Activated CD4-positive, alpha-beta memory T cell treated with anti-CD3 and anti-CD28 coated beads for 36 hours (primary cell): Measurements from ENCODE around the gene JAZF1. TPM values are rescaled to one million over a fixed set of nuclear protein-coding genes. Genes with fewer than 3 reads are reported as not detected.

Experiments used
- CTCF ChIA-PET: fragments of 350-600 bp; sonication (Branson Sonifier 250); formaldehyde crosslinking; loops from one replicate; lab custom pipeline; 2021; ENCODE audit warnings: antibody characterized with exemption, inconsistent platforms; lab: Charles Lee
- POLR2A ChIA-PET: fragments of 350-600 bp; sonication (Branson Sonifier 250); formaldehyde crosslinking; loops from one replicate; lab custom pipeline; 2021; ENCODE audit warnings: antibody characterized with exemption; lab: Charles Lee
- DNase-seq: peaks from one replicate; pipeline ENCODE4 v3.0.0-alpha.2; 2020
- H3K27ac Mint-ChIP-seq: one replicate; pipeline ENCODE4 v1.8.0; 2021; ENCODE audit warnings: mixed read lengths
- H3K27me3 Mint-ChIP-seq: one replicate; pipeline ENCODE4 v1.8.0; 2021; ENCODE audit warnings: mixed read lengths
- H3K36me3 Mint-ChIP-seq: one replicate; pipeline ENCODE4 v1.8.0; 2021; ENCODE audit warnings: mixed read lengths
- H3K4me1 Mint-ChIP-seq: one replicate; pipeline ENCODE4 v1.8.0; 2021; ENCODE audit warnings: low read depth, mixed read lengths
- H3K4me3 Mint-ChIP-seq: one replicate; pipeline ENCODE4 v1.8.0; 2021; ENCODE audit warnings: mild to moderate bottlenecking, mixed read lengths
- H3K9me3 Mint-ChIP-seq: one replicate; pipeline ENCODE4 v1.8.0; 2021; ENCODE audit warnings: mixed read lengths
- intact Hi-C: fragments of 100-400 bp; cut with micrococcal nuclease; formaldehyde crosslinking; loops from one replicate; pipeline ENCODE4 v1.15.1; 2023
- total RNA-seq, 2 experiments: library from RNA; stranded (reverse); gene quantifications; one replicate each; pipeline ENCODE4 v1.2.3, GENCODE V29; 2021

The JAZF1 gene
- total RNA-seq, 2 experiments from 2014 or later: 3.8 to 4.3 TPM

GRCh38 chr7:27784399-27785053, 396.1 kb downstream of the JAZF1 start:
- Mint-ChIP-seq H3K9me3 (no peaks in the 10 kb centered on the region), H3K36me3 (peaks cover 25% of the 10 kb centered on the region), H3K4me1 (peaks cover 33% of the 10 kb centered on the region), H3K27ac (no peak overlapping the region), H3K27me3 (no peaks in the 10 kb centered on the region), H3K4me3 (no peak overlapping the region)
- ChIA-PET CTCF (interaction anchor here (0.6 to 1.6 kb wide), 15 partner anchors 10 to 592 kb away, joined by 3 to 7 read pairs (median 4); no protein-coding TSS in a partner anchor), POLR2A (no interaction called here)
- DNase-seq: no peak
- intact Hi-C loops: loop anchor here (1.0 to 5.0 kb wide), 6 partner anchors 95 to 587 kb away; partner anchors contain the start of gene HIBADH

- Mint-ChIP-seq H3K27me3 (no peaks in the 10 kb centered on the region), H3K27ac (no peak overlapping the region), H3K9me3 (no peaks in the 10 kb centered on the region), H3K36me3 (peaks cover 20% of the 10 kb centered on the region), H3K4me3 (no peak overlapping the region), H3K4me1 (peaks cover 38% of the 10 kb centered on the region)
- intact Hi-C loops: loop anchor here (1.0 to 5.0 kb wide), 5 partner anchors 43 to 586 kb away; partner anchors contain the start of gene TAX1BP1
- no peak for DNase-seq
- CTCF ChIA-PET: no interaction called here
- POLR2A ChIA-PET: interaction anchor here (1.0 to 1.8 kb wide), 2 partner anchors 43 to 117 kb away, joined by 3 to 5 read pairs; partner anchors contain the start of gene TAX1BP1
These were observed 397.7 kb downstream of the JAZF1 start for GRCh38 chr7:27782849-27783248.

DNA sequence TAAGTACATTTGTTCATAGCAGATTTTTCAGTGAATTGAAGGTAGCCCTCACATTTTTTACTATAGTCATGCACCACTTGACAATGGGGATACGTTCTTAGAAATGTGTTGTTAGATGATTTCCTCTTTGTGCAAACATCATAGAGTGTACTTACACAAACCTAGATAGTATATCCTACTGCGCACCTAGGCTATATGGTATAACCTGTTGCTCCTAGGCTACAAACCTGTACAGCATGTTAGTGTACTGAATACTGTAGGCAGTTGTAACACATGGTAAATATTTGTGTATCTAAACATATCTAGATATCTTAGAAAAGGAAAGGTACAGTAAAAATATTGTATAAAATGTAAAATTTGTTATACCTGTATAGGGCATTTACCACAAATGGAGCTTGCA, 399.4 kb downstream of the JAZF1 start:
- H3K4me1 Mint-ChIP-seq: peaks cover 43% of the 10 kb centered on the region
- H3K9me3 Mint-ChIP-seq: no peaks in the 10 kb centered on the region

More for the DNA sequence above, 399.4 kb downstream of the JAZF1 start:
- H3K27ac Mint-ChIP-seq: no peak overlapping the region
- H3K36me3 Mint-ChIP-seq: peaks cover 10% of the 10 kb centered on the region
- no peak overlapping the region for H3K4me3 Mint-ChIP-seq
- intact Hi-C loops: loop anchor here (5.0 kb wide), 4 partner anchors 121 to 584 kb away; no protein-coding TSS in a partner anchor
- ChIA-PET CTCF (interaction anchor here (1.2 to 1.6 kb wide), 2 partner anchors 11 to 139 kb away, joined by 3 to 7 read pairs; no protein-coding TSS in a partner anchor), POLR2A (no interaction called here)
- H3K27me3 Mint-ChIP-seq: no peaks in the 10 kb centered on the region
- no peak for DNase-seq

Other genes starting within 250 kb of the JAZF1 start
- gene CREB5, start 231.7 kb upstream of the JAZF1 start, total RNA-seq: under 1 TPM; 0.15 to 0.52 TPM